Subcutaneous abdominal adipose tissue (tissue), 5 donors: Measurements from ENCODE around the gene TFCP2L1.
"Not testable (repeated sequence)": the region's sequence is repeated elsewhere in the genome, so short reads cannot be mapped to it uniquely, and the experiment has no call there.

Experiments used
- H3K27ac ChIP-seq: one replicate; pipeline ENCODE4 v1.7.0; 2013; ENCODE audit warnings: low read depth, mild to moderate bottlenecking, inconsistent platforms, low read length, moderate library complexity
- H3K27me3 ChIP-seq, 5 donors: one replicate each; pipeline ENCODE4 v1.7.0; 2013; ENCODE audit warnings: low read length in 5 of 5, inconsistent platforms in 1 of 5; ENCODE audit not compliant: control insufficient read depth in 5 of 5, insufficient read depth in 4 of 5
- H3K36me3 ChIP-seq, 5 donors: one replicate each; pipeline ENCODE4 v1.7.0; 2013; ENCODE audit warnings: low read length in 5 of 5; ENCODE audit not compliant: control insufficient read depth in 5 of 5, insufficient read depth in 5 of 5
- H3K4me1 ChIP-seq, 5 donors: one replicate each; pipeline ENCODE4 v1.7.0; 2013; ENCODE audit warnings: low read length in 5 of 5, mild to moderate bottlenecking in 3 of 5, moderate library complexity in 1 of 5; ENCODE audit not compliant: control insufficient read depth in 5 of 5, insufficient read depth in 5 of 5
- H3K4me3 ChIP-seq, 5 donors: one replicate each; pipeline ENCODE4 v1.7.0; 2013; ENCODE audit warnings: low read length in 5 of 5, low read depth in 1 of 5
- H3K9ac ChIP-seq, 5 donors: one replicate each; pipeline ENCODE4 v1.7.0; 2013; ENCODE audit warnings: low read length in 5 of 5, mild to moderate bottlenecking in 4 of 5, moderate library complexity in 3 of 5
- H3K9me3 ChIP-seq, 5 donors: one replicate each; pipeline ENCODE4 v1.7.0; 2013; ENCODE audit warnings: low read length in 5 of 5; ENCODE audit not compliant: control insufficient read depth in 5 of 5
- donor health status: healthy.
- donor health status: healthy.
- donor health status: healthy.
- donor health status: healthy.
- donor health status: healthy.

Gene TFCP2L1

GRCh38 chr2:121273116-121273515 is 11.9 kb downstream of the TFCP2L1 start:
- no peaks in the 10 kb centered on the region for H3K36me3 ChIP-seq
- no peak overlapping the region for H3K9ac ChIP-seq
- H3K27ac ChIP-seq = no peak overlapping the region
- no peaks in the 10 kb centered on the region for H3K9me3 ChIP-seq
- peaks cover 0 to 4% (median 0%) of the 10 kb centered on the region in 5 donors for H3K27me3 ChIP-seq
- no peaks in the 10 kb centered on the region for H3K4me1 ChIP-seq
- no peak overlapping the region for H3K4me3 ChIP-seq

GRCh38 chr2:121272596-121272995 is 12.4 kb downstream of the TFCP2L1 start:
- no peak overlapping the region for H3K4me3 ChIP-seq
- no peaks in the 10 kb centered on the region for H3K9me3 ChIP-seq
- H3K4me1 ChIP-seq = no peaks in the 10 kb centered on the region
- no peak overlapping the region for H3K27ac ChIP-seq
- no peak overlapping the region for H3K9ac ChIP-seq
- H3K36me3 ChIP-seq = no peaks in the 10 kb centered on the region
- H3K27me3 ChIP-seq = peaks cover 0 to 4% (median 0%) of the 10 kb centered on the region in 5 donors

GRCh38 chr2:121269436-121269835 is 15.6 kb downstream of the TFCP2L1 start:
- not testable (repeated sequence) for H3K36me3 ChIP-seq, H3K4me3 ChIP-seq, H3K9me3 ChIP-seq, H3K27me3 ChIP-seq, H3K9ac ChIP-seq, H3K27ac ChIP-seq, H3K4me1 ChIP-seq

GRCh38 chr2:121266543-121267106 is 18.4 kb downstream of the TFCP2L1 start:
- H3K27me3 ChIP-seq = peaks cover 0 to under 1% (median 0%) of the 10 kb centered on the region in 5 donors
- no peak overlapping the region for H3K4me3 ChIP-seq
- H3K9ac ChIP-seq = no peak overlapping the region
- no peak overlapping the region for H3K27ac ChIP-seq
- H3K4me1 ChIP-seq = no peaks in the 10 kb centered on the region
- H3K36me3 ChIP-seq = no peaks in the 10 kb centered on the region
- no peaks in the 10 kb centered on the region for H3K9me3 ChIP-seq

GRCh38 chr2:121263996-121264715 is 20.8 kb downstream of the TFCP2L1 start:
- H3K9me3 ChIP-seq = no peaks in the 10 kb centered on the region
- H3K4me1 ChIP-seq = no peaks in the 10 kb centered on the region
- no peak overlapping the region for H3K27ac ChIP-seq
- no peaks in the 10 kb centered on the region for H3K27me3 ChIP-seq
- no peak overlapping the region for H3K9ac ChIP-seq
- no peak overlapping the region for H3K4me3 ChIP-seq
- H3K36me3 ChIP-seq = no peaks in the 10 kb centered on the region

- Histone ChIP-seq H3K27ac (no peak overlapping the region), H3K9me3 (no peaks in the 10 kb centered on the region), H3K4me3 (no peak overlapping the region), H3K4me1 (no peaks in the 10 kb centered on the region), H3K27me3 (no peaks in the 10 kb centered on the region), H3K36me3 (no peaks in the 10 kb centered on the region), H3K9ac (no peak overlapping the region)
These were observed 24.4 kb downstream of the TFCP2L1 start for GRCh38 chr2:121260370-121261154.

GRCh38 chr2:121258051-121258450 is 27.0 kb downstream of the TFCP2L1 start:
- no peak overlapping the region for H3K4me3 ChIP-seq
- H3K9ac ChIP-seq = no peak overlapping the region
- H3K27me3 ChIP-seq = peaks cover 0 to 15% (median 0%) of the 10 kb centered on the region in 5 donors
- no peaks in the 10 kb centered on the region for H3K9me3 ChIP-seq
- no peaks in the 10 kb centered on the region for H3K4me1 ChIP-seq
- no peaks in the 10 kb centered on the region for H3K36me3 ChIP-seq
- H3K27ac ChIP-seq = no peak overlapping the region

GRCh38 chr2:121257480-121257840 is 27.5 kb downstream of the TFCP2L1 start:
- no peak overlapping the region for H3K9ac ChIP-seq
- no peaks in the 10 kb centered on the region for H3K4me1 ChIP-seq
- H3K4me3 ChIP-seq = no peak overlapping the region
- no peak overlapping the region for H3K27ac ChIP-seq
- H3K36me3 ChIP-seq = no peaks in the 10 kb centered on the region
- H3K27me3 ChIP-seq = peaks cover 0 to 16% (median 0%) of the 10 kb centered on the region in 5 donors
- no peaks in the 10 kb centered on the region for H3K9me3 ChIP-seq

- Histone ChIP-seq H3K9me3 (no peaks in the 10 kb centered on the region), H3K9ac (no peak overlapping the region), H3K36me3 (no peaks in the 10 kb centered on the region), H3K4me3 (no peak overlapping the region), H3K27me3 (peaks cover 0 to 16% (median 0%) of the 10 kb centered on the region in 5 donors), H3K27ac (no peak overlapping the region), H3K4me1 (no peaks in the 10 kb centered on the region)
These were observed 28.1 kb downstream of the TFCP2L1 start for GRCh38 chr2:121256720-121257479.
